HUES64 (cell line): Measurements from ENCODE around the gene SLC1A2.

Experiments used
- H3K27ac ChIP-seq: 2 replicates; pipeline ENCODE4 v1.7.0; 2013; ENCODE audit warnings: low read depth, low read length, inconsistent platforms
- H3K27me3 ChIP-seq: 2 replicates; pipeline ENCODE4 v1.6.1; 2013; ENCODE audit warnings: mild to moderate bottlenecking, low read length; ENCODE audit not compliant: insufficient read depth
- H3K36me3 ChIP-seq: 2 replicates; pipeline ENCODE4 v1.6.1; 2013; ENCODE audit warnings: mild to moderate bottlenecking, low read length; ENCODE audit not compliant: insufficient read depth
- H3K4me1 ChIP-seq: 2 replicates; pipeline ENCODE4 v1.6.1; 2013; ENCODE audit warnings: mild to moderate bottlenecking, low read length, moderate library complexity; ENCODE audit not compliant: insufficient read depth
- H3K4me3 ChIP-seq: 2 replicates; pipeline ENCODE4 v1.5.1; 2013; ENCODE audit warnings: mild to moderate bottlenecking, low read length, moderate library complexity
- H3K9ac ChIP-seq: 2 replicates; pipeline ENCODE4 v1.6.1; 2013; ENCODE audit warnings: mild to moderate bottlenecking, low read depth, low read length
- H3K9me3 ChIP-seq: 2 replicates; pipeline ENCODE4 v1.6.1; 2013; ENCODE audit warnings: low read depth, low read length; ENCODE audit not compliant: insufficient read depth
- WGBS: fragments of 150-250, 120-280 bp; methylation state at CpG from one replicate; pipeline ENCODE4 v1.1.7; 2013; ENCODE audit warnings: missing lambda C conversion rate; 5-methylcytosine and 5-hydroxymethylcytosine counted together

SLC1A2 gene

DNA sequence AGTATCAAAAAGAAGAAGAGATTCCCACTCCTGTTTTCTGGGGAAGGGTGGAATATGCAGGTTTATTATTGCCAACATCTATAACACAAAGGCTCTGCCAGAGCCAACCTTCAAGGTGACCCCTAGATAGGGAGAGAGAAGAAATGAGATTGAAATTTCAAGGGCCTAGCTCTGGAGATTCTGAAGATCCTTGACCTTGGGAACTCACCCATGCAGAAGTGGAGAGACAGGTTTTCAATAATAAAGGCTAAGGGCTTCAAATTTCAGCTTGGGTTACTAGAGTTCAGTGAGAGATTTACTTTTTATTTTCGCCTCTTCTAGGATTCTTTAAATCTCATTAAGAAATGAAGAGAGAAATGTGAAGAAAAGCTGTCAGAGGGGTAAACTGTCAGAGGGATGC lies 182.0 kb downstream of the SLC1A2 start:
- Histone ChIP-seq H3K9me3 (peaks cover 5% of the 10 kb centered on the region; the same call in 1 of the 2 replicates), H3K4me3 (no peak overlapping the region), H3K27me3 (no peaks in the 10 kb centered on the region), H3K27ac (no peak overlapping the region), H3K9ac (no peak overlapping the region), H3K36me3 (no peaks in the 10 kb centered on the region), H3K4me1 (peaks cover 10% of the 10 kb centered on the region)
- 100% methylated on average over 1 of the region's 1 CpG for WGBS

DNA sequence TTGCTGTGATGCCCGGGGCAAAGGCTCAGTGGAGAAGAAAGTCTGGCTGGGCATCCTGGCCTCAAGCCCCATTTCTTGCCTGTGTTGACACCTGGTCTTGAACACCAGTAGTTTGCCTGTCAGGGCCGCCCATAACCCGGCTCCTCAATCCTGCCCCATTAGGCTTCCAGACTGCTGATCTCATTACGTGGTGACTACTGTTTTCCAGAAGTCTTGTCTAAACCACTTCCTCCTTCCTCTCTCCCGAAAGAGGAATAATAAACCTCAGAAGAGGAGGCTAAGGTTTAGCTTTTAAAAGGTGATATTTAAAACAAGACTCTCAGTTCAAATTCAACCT lies 182.7 kb downstream of the SLC1A2 start:
- peaks cover 10% of the 10 kb centered on the region for H3K4me1 ChIP-seq
- peaks cover 5% of the 10 kb centered on the region; the same call in 1 of the 2 replicates for H3K9me3 ChIP-seq
- H3K36me3 ChIP-seq, result no peaks in the 10 kb centered on the region
- no peak overlapping the region for H3K27ac ChIP-seq
- H3K4me3 ChIP-seq, result no peak overlapping the region
- 90% methylated on average over 5 of the region's 5 CpGs for WGBS
- H3K9ac ChIP-seq, result no peak overlapping the region
- H3K27me3 ChIP-seq, result no peaks in the 10 kb centered on the region

DNA sequence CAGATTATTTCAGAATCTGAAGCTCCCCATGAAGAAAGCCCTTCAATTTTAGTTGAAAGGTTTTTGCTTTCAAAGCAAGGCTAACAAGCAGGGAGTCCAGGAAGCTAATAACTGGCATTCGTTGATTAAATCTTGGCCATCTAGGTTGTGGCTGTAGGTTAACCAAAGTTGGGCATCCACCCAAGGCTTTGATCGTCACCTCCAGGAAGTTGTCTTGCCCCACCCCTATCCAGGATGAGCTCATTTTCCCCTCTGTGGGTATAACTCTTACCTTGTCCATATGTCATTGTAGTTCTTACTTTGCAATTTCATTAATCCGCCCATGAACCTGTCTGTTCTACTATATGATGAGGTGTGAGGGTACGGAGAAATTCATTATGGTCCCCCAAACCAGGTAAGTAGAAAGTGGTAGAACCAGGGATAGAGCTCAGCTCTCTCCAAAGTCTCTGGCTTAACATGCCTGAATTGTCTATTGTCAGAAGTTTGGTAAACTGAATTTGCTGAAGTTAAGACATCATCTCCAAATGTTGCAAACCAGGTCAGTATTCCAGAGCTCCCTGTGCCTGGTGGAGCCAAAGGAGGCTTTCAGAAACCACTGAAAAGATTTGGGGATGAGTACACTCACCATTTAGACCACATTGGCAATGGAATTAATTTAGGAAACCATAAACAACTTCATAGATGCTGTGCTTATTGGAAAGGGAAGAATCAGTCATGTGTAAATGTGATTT lies 183.3 kb downstream of the SLC1A2 start:
- Histone ChIP-seq H3K4me1 (peaks cover 10% of the 10 kb centered on the region), H3K4me3 (no peak overlapping the region), H3K36me3 (no peaks in the 10 kb centered on the region), H3K9me3 (peaks cover 5% of the 10 kb centered on the region; the same call in 1 of the 2 replicates), H3K27ac (no peak overlapping the region), H3K9ac (no peak overlapping the region), H3K27me3 (no peaks in the 10 kb centered on the region)
- 97% methylated on average over 4 of the region's 4 CpGs for WGBS

DNA sequence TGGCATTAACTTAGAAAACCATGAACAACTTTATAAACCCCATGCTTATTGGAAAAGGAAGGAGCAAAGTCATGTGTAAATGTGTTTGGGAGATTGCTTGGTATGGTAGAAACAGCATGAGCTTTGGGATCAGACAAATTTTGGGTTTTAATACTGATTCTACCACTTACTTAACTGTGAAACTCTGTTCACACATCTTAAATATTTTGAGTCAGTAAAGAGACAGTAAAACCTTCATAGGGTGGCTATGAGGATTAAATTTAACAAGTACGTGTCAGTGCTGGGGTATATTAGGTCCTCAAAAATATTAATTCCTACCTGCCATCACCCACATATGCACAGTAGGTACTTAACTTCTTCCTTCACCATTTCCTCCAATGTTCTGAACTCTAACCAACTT lies 183.9 kb downstream of the SLC1A2 start:
- Histone ChIP-seq H3K4me1 (peaks cover 10% of the 10 kb centered on the region), H3K27ac (no peak overlapping the region), H3K27me3 (no peaks in the 10 kb centered on the region), H3K9ac (no peak overlapping the region), H3K36me3 (no peaks in the 10 kb centered on the region), H3K9me3 (peaks cover 5% of the 10 kb centered on the region; the same call in 1 of the 2 replicates), H3K4me3 (no peak overlapping the region)
- 50% methylated on average over 1 of the region's 1 CpG for WGBS

DNA sequence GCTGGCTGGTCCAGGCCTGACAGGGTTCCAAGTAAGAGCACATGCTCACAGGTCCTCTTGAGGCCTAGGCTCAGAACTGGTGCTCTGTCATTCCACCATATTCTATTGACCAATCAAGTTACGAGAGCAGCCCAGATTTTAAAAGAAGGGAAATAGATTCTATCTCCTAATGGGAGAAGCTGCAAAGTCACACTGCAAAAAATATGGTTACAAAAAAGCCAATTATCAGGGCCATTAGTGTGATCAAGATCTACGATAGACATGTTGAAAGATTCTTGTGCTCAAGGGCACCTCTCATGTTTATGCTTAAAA lies 184.2 kb downstream of the SLC1A2 start:
- Histone ChIP-seq H3K27ac (no peak overlapping the region), H3K9ac (no peak overlapping the region), H3K36me3 (no peaks in the 10 kb centered on the region), H3K9me3 (peaks cover 5% of the 10 kb centered on the region; the same call in 1 of the 2 replicates), H3K4me3 (no peak overlapping the region), H3K4me1 (peaks cover 10% of the 10 kb centered on the region), H3K27me3 (no peaks in the 10 kb centered on the region)
- WGBS, result 98% methylated on average over 2 of the region's 2 CpGs

DNA sequence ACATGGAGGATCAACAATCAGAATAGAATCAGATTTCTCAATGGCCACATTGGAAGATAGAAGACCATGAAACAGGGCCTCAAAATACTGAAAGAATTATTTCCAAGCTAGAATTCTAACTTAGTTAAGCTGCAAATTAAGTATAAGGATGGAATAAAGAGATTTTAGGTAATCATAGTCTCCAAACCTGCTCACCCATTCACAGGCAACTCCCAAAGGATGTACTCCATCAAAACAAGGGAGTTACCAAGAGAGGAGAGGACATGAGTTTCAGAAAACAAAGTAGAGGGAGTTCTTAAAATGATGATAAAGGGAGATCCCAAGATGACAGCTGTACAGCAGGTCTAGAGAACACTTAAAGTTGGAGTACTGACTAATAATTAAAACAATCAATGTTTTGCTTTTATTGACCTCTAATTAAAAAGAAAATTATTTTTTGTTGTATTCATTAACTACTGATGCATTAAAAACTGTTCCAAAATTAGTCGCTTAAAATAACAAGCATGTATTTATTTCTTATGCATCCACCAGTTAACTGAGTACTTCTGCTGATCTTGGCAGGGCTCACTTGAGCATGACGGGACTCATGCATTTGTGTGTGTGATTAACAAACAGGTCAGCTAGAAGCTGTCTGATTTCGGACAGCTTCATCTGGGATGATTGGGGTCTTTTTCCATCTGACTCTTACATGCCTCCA lies 184.8 kb downstream of the SLC1A2 start:
- no peaks in the 10 kb centered on the region for H3K36me3 ChIP-seq
- H3K27ac ChIP-seq, result no peak overlapping the region
- peaks cover 10% of the 10 kb centered on the region for H3K4me1 ChIP-seq
- no peak overlapping the region for H3K9ac ChIP-seq
- H3K4me3 ChIP-seq, result no peak overlapping the region
- WGBS, result 94% methylated on average over 3 of the region's 3 CpGs
- H3K9me3 ChIP-seq, result peaks cover 5% of the 10 kb centered on the region; the same call in 1 of the 2 replicates
- no peaks in the 10 kb centered on the region for H3K27me3 ChIP-seq

DNA sequence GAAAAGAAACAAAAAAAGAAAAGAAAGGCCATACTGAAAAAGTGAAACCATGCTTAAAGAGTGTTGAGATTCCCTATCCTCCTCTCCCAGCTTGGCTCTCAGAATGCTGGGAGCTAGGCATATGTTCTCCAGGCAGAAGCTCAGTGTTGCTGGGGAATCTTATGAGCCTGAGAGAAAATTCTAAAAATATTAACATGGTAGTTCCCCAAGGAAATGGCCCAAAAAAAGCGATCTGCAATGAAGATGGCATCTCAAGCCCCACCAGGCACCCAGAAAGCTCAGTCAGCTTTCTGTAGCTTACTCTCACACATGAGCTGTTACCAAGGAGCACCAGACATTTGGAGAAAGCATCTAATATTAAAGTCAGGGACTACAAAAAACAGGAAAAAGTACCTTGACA lies 185.8 kb downstream of the SLC1A2 start:
- peaks cover 10% of the 10 kb centered on the region for H3K4me1 ChIP-seq
- no peaks in the 10 kb centered on the region for H3K27me3 ChIP-seq
- H3K36me3 ChIP-seq, result no peaks in the 10 kb centered on the region; the same call in 1 of the 2 replicates
- H3K9ac ChIP-seq, result no peak overlapping the region
- H3K4me3 ChIP-seq, result no peak overlapping the region
- H3K9me3 ChIP-seq, result peaks cover 5% of the 10 kb centered on the region; the same call in 1 of the 2 replicates
- no peak overlapping the region for H3K27ac ChIP-seq
- 97% methylated on average over 1 of the region's 1 CpG for WGBS

DNA sequence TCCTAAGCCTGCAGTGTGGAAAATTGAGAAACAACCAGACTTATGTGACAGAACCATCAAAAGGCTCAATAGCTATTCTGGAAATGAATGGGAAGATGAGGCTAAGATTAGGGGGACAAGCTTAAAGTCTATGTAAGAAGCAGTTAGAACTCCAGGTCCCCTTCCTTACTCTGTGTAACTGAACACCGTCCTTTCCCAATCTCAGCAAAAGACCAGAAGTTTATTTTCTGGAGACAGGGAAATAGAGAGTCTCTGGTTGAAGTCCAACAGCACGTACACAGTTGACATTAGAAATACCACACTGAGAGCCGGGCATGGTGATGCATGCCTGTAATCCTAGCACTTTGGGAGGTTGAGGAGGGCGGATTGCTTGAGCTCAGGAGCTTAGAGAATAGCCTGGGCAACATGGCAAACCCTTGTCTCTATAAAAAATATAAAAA lies 186.4 kb downstream of the SLC1A2 start:
- Histone ChIP-seq H3K4me1 (peaks cover 8% of the 10 kb centered on the region), H3K36me3 (no peaks in the 10 kb centered on the region; the same call in 1 of the 2 replicates), H3K27ac (no peak overlapping the region), H3K9me3 (peaks cover 5% of the 10 kb centered on the region; the same call in 1 of the 2 replicates), H3K9ac (no peak overlapping the region), H3K4me3 (no peak overlapping the region), H3K27me3 (no peaks in the 10 kb centered on the region)
- WGBS, result 96% methylated on average over 4 of the region's 4 CpGs

DNA sequence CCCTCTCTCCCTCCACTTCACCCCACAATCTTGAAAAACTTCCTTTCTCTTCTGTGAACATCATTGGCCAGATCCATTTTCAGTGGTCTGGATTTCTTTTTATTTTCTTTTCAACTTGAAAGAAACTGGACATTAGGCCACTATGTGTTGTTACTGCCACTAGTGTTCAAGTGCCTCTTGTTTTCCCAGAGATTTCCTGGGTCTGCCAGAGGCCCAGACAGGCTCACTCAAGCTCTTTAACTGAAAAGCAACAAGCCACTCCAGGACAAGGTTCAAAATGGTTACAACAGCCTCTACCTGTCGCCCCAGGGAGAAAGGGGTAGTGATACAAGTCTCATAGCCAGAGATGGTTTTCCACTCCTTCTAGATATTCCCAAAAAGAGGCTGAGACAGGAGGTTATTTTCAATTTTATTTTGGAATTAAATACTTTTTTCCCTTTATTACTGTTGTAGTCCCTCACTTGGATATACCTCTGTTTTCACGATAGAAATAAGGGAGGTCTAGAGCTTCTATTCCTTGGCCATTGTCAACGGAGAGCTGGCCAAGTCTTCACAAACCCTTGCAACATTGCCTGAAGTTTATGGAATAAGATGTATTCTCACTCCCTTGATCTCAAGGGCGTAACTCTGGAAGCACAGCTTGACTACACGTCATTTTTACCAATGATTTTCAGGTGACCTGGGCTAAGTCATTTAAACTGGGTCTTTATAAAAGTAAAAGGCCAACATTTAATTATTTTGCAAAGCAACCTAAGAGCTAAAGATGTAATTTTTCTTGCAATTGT lies 188.1 kb downstream of the SLC1A2 start:
- H3K27ac ChIP-seq, result no peak overlapping the region
- no peaks in the 10 kb centered on the region; the same call in 1 of the 2 replicates for H3K36me3 ChIP-seq
- no peak overlapping the region for H3K9ac ChIP-seq
- WGBS, result 95% methylated on average over 5 of the region's 5 CpGs
- no peaks in the 10 kb centered on the region for H3K4me1 ChIP-seq
- H3K4me3 ChIP-seq, result no peak overlapping the region
- H3K27me3 ChIP-seq, result no peaks in the 10 kb centered on the region
- H3K9me3 ChIP-seq, result peaks cover 5% of the 10 kb centered on the region; the same call in 1 of the 2 replicates

DNA sequence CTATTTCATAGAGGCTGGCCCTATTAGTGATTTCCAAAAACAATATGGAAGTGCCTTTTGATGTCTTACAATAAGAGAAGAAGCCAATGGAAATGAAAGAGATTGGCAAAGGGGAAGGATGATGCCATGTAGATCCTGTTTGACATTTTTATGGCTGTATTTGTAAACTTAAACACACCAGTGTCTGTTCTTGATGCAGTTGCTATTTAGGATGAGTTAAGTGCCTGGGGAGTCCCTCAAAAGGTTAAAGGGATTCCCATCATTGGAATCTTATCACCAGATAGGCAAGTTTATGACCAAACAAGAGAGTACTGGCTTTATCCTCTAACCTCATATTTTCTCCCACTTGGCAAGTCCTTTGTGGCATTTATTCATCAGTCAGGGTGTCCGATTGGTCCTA lies 189.0 kb downstream of the SLC1A2 start:
- Histone ChIP-seq H3K36me3 (no peaks in the 10 kb centered on the region; the same call in 1 of the 2 replicates), H3K4me3 (no peak overlapping the region), H3K27ac (no peak overlapping the region), H3K9me3 (peaks cover 5% of the 10 kb centered on the region; the same call in 1 of the 2 replicates), H3K27me3 (no peaks in the 10 kb centered on the region), H3K4me1 (no peaks in the 10 kb centered on the region), H3K9ac (no peak overlapping the region)
- WGBS, result 92% methylated on average over 1 of the region's 1 CpG

DNA sequence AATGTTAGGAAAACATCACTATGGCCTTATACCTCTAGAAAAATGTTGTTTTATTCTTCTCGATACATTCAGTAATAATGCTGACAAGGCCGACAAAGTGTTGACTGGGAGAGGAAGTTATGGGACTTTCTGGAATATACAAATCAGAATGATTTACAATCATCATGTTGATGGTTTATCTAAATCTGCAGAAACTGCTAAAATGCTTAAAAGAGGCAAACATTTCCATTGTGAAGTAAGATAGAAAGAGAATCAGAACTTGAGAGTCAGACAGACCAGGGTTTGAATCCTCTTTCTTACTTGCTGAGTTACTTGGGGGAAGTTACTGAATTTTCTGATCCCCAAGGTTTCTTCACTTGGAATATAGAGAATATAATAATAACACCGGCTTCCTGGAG lies 191.0 kb downstream of the SLC1A2 start:
- no peak overlapping the region for H3K9ac ChIP-seq
- H3K36me3 ChIP-seq, result no peaks in the 10 kb centered on the region; the same call in 1 of the 2 replicates
- H3K27ac ChIP-seq, result no peak overlapping the region
- H3K4me3 ChIP-seq, result no peak overlapping the region
- 92% methylated on average over 3 of the region's 3 CpGs for WGBS
- H3K9me3 ChIP-seq, result peaks cover under 1% of the 10 kb centered on the region; the same call in 1 of the 2 replicates
- H3K4me1 ChIP-seq, result no peaks in the 10 kb centered on the region; the same call in 1 of the 2 replicates
- no peaks in the 10 kb centered on the region for H3K27me3 ChIP-seq
